B cell (primary cell): Measurements from ENCODE around the gene IQCK.

ENCODE experiments used
- CTCF ChIP-seq: fragments of 200-600 bp; IDR thresholded peaks from one replicate; pipeline ENCODE4 v1.8.0; 2022; ENCODE audit warnings: antibody characterized with exemption, mild to moderate bottlenecking
- EZH2 ChIP-seq: IDR thresholded peaks from 2 replicates; pipeline ENCODE4 v1.6.1; 2012; ENCODE audit warnings: borderline replicate concordance, low read depth, mild to moderate bottlenecking, moderate library complexity, low read length; ENCODE audit not compliant: insufficient read depth, poor library complexity, severe bottlenecking

DNA sequence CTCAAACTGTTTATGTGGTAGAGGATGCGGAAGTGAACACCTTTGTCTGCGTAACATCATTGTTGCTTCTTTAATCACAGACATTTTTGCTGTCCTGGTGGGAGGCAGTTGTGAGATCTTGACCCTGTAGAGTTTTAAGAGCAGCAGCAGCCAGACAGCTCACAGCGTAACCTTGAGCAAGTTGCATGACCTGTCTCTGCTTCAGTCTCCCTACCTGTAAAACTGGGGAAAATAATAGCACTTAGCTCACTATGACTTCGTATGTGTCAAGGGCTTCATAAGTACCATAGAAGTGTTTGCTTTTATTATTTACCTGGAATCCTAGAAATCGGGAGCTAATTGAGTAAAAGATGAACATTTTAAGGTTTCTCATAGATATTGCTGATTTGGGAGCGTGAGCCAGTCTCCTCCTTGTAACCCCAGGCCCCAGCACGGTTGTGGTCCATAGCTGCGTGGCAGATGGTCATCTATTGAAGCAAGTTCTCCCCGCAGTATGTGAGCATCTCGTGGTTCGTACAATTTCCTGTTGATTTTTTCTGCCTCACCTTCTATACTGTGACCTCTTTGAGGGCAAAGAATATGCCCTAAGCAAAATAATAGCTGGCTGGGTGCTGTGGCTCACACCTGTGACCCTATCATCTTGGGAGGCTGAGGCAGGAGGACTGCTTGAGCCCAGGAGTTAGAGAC lies 132.2 kb downstream of the IQCK start:
- no peak for TF ChIP-seq EZH2
- no peak for TF ChIP-seq CTCF
